GM19099 (cell line): ENCODE data around the gene CNTNAP2.

Experiments used
- POLR2A ChIP-seq: IDR thresholded peaks from 3 replicates; pipeline ENCODE4 v1.6.1; 2011; ENCODE audit warnings: low read depth; ENCODE audit not compliant: insufficient read length; ENCODE audit errors: extremely low read depth

CNTNAP2 gene

GRCh38 chr7:147586526-147586925, 1469.9 kb downstream of the CNTNAP2 start:
- TF ChIP-seq POLR2A, result no peak

GRCh38 chr7:147593271-147594057, 1476.9 kb downstream of the CNTNAP2 start:
- TF ChIP-seq POLR2A, result no peak

GRCh38 chr7:147595042-147595441, 1478.4 kb downstream of the CNTNAP2 start:
- no peak for TF ChIP-seq POLR2A

GRCh38 chr7:147605323-147605722, 1488.7 kb downstream of the CNTNAP2 start:
- no peak for TF ChIP-seq POLR2A

- no peak for TF ChIP-seq POLR2A
Observed at GRCh38 chr7:147607157-147607800, 1490.7 kb downstream of the CNTNAP2 start.

- no peak for TF ChIP-seq POLR2A
Observed at GRCh38 chr7:147611431-147611830, 1494.8 kb downstream of the CNTNAP2 start.

- no peak for TF ChIP-seq POLR2A
Observed at GRCh38 chr7:147635288-147635687, 1518.7 kb downstream of the CNTNAP2 start.

- TF ChIP-seq POLR2A, result no peak
Observed at GRCh38 chr7:147636553-147636952, 1520.0 kb downstream of the CNTNAP2 start.

GRCh38 chr7:147638566-147638965, 1522.0 kb downstream of the CNTNAP2 start:
- no peak for TF ChIP-seq POLR2A

GRCh38 chr7:147639037-147639436, 1522.4 kb downstream of the CNTNAP2 start:
- TF ChIP-seq POLR2A, result no peak

GRCh38 chr7:147639751-147640150, 1523.2 kb downstream of the CNTNAP2 start:
- TF ChIP-seq POLR2A, result no peak

GRCh38 chr7:147640821-147641220, 1524.2 kb downstream of the CNTNAP2 start:
- no peak for TF ChIP-seq POLR2A

GRCh38 chr7:147646568-147646967, 1530.0 kb downstream of the CNTNAP2 start:
- TF ChIP-seq POLR2A, result no peak

GRCh38 chr7:147650991-147651390, 1534.4 kb downstream of the CNTNAP2 start:
- no peak for TF ChIP-seq POLR2A

- TF ChIP-seq POLR2A, result no peak
Observed at GRCh38 chr7:147651601-147652000, 1535.0 kb downstream of the CNTNAP2 start.

GRCh38 chr7:147653456-147653855, 1536.9 kb downstream of the CNTNAP2 start:
- no peak for TF ChIP-seq POLR2A

GRCh38 chr7:147658392-147658967, 1541.9 kb downstream of the CNTNAP2 start:
- no peak for TF ChIP-seq POLR2A
